SK-N-SH treated with all-trans-retinoic acid at 6 μM for 48 hours (cell line): ENCODE measurements around the gene INTS3.

ENCODE experiments used
- ARNTL ChIP-seq: fragments of 450-650 bp; formaldehyde crosslinking; IDR thresholded peaks from 2 replicates; pipeline ENCODE4 v1.5.0; 2020; ENCODE audit warnings: low read depth, mild to moderate bottlenecking, moderate library complexity, borderline replicate concordance
- CSRNP3 ChIP-seq: fragments of 250-450 bp; sonication (Bioruptor Pico); IDR thresholded peaks from 2 replicates; pipeline ENCODE4 v1.5.1; 2021; ENCODE audit warnings: mild to moderate bottlenecking, moderate library complexity
- ISL1 ChIP-seq: fragments of 250-450 bp; sonication (Bioruptor Pico); IDR thresholded peaks from 2 replicates; pipeline ENCODE4 v2.1.2; 2022; ENCODE audit warnings: mild to moderate bottlenecking, moderate library complexity
- PATZ1 ChIP-seq: fragments of 250-450 bp; sonication (Bioruptor Pico); IDR thresholded peaks from 2 replicates; pipeline ENCODE4 v1.8.0; 2020; ENCODE audit warnings: mild to moderate bottlenecking, moderate library complexity, borderline replicate concordance
- TCF4 ChIP-seq: fragments of 250-450 bp; sonication (Bioruptor Pico); IDR thresholded peaks from 2 replicates; pipeline ENCODE4 v1.8.0; 2021; ENCODE audit warnings: mild to moderate bottlenecking, moderate library complexity, borderline replicate concordance
- TSHZ2 ChIP-seq: fragments of 250-450 bp; sonication (Bioruptor Pico); IDR thresholded peaks from 2 replicates; pipeline ENCODE4 v1.5.0; 2020; ENCODE audit warnings: mild to moderate bottlenecking, moderate library complexity
- ZC3H10 ChIP-seq: fragments of 250-450 bp; sonication (Bioruptor Pico); IDR thresholded peaks from 2 replicates; pipeline ENCODE4 v1.5.1; 2021; ENCODE audit warnings: mild to moderate bottlenecking, moderate library complexity
- ZNF8 ChIP-seq: fragments of 450-650 bp; formaldehyde crosslinking; IDR thresholded peaks from 2 replicates; pipeline ENCODE4 v1.5.0; 2020; ENCODE audit warnings: mild to moderate bottlenecking, moderate library complexity

- TF ChIP-seq CSRNP3 (no peak), PATZ1 (CRISPR knock-in tag) (no peak), ARNTL (CRISPR knock-in tag) (no peak), TCF4 (no peak), ISL1 (CRISPR knock-in tag) (no peak), ZNF8 (CRISPR knock-in tag) (no peak), TSHZ2 (CRISPR knock-in tag) (no peak), ZC3H10 (no peak)
Observed at GRCh38 chr1:153684892-153685291, 43.0 kb upstream of the INTS3 start.
